ENCODE results near the gene SPA17.

The SPA17 gene

DNA sequence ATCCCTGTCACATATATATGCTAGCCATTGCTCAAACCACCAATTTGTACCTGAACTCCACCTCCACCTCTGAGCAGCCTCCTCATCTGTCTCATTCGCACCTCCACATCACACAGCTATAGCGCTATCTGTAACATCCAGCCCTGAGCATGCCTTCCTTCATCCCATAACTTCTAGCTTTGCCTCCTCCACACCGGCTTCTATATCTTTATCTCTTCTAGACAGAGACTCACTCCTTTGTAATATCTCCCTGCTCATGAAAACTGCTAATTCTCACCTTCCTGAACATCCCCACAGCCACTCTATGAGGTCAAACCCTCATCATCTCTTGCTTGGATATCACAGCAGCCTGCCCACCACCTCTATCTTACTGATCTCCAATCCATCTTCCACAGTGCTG, 6.1 kb upstream of the SPA17 start:
- CTCF ChIA-PET, result interaction anchor here (1.0 to 1.9 kb wide), 7 partner anchors 23 to 202 kb away, joined by 3 to 12 read pairs (median 3); partner anchors contain the start of gene ESAM
- POLR2A ChIA-PET, result no interaction called here
- H3K4me3 ChIP-seq (ENCODE audit: low read depth, low read length), result no peak overlapping the region
- DNase-seq (ENCODE audit: low read depth, low spot score), result no peak
- TF ChIP-seq, protein P1, sequence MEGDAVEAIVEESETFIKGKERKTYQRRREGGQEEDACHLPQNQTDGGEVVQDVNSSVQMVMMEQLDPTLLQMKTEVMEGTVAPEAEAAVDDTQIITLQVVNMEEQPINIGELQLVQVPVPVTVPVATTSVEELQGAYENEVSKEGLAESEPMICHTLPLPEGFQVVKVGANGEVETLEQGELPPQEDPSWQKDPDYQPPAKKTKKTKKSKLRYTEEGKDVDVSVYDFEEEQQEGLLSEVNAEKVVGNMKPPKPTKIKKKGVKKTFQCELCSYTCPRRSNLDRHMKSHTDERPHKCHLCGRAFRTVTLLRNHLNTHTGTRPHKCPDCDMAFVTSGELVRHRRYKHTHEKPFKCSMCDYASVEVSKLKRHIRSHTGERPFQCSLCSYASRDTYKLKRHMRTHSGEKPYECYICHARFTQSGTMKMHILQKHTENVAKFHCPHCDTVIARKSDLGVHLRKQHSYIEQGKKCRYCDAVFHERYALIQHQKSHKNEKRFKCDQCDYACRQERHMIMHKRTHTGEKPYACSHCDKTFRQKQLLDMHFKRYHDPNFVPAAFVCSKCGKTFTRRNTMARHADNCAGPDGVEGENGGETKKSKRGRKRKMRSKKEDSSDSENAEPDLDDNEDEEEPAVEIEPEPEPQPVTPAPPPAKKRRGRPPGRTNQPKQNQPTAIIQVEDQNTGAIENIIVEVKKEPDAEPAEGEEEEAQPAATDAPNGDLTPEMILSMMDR (IDR thresholded peaks at IDR 0.05; ENCODE audit: insufficient read depth, low read length, missing control alignments), result no peak

DNA sequence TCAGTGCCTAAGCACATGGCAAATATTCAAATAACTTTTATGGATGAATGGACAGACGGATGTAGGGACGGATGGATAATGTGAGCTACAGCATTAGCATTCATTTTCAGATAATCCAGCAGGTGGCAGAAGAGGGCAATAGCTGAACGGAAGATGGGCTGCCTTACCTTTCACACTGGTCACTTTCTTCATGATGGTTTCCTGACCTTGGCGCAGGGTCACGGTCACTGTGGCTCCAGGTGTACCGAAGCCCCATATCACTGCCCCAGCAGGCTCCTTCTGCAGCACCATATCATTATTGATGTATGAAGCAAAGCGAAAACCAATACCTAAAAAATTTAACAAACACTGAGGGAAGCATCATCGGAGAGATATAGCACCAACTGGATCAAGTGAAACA, 4.5 kb upstream of the SPA17 start:
- CTCF ChIA-PET, result interaction anchor here (0.7 to 6.2 kb wide), 37 partner anchors 10 to 207 kb away, joined by 3 to 176 read pairs (median 6); partner anchors contain the start of genes ESAM, MSANTD2, NRGN and ROBO3
- POLR2A ChIA-PET, result interaction anchor here (0.7 kb wide), 1 partner anchor 207 kb away, joined by 3 read pairs; no protein-coding TSS in a partner anchor
- no peak for DNase-seq (ENCODE audit: low read depth, low spot score)

GRCh38 chr11:124670732-124671131, 3.0 kb upstream of the SPA17 start:
- no peak overlapping the region for H3K4me3 ChIP-seq (ENCODE audit: low read depth, low read length)
- no peak for DNase-seq (ENCODE audit: low read depth, low spot score)
- CTCF ChIA-PET, result interaction anchor here (0.9 to 6.2 kb wide), 28 partner anchors 11 to 227 kb away, joined by 3 to 176 read pairs (median 12); partner anchors contain the start of genes ESAM, MSANTD2, NRGN and ROBO3

More for the DNA sequence above, 4.5 kb upstream of the SPA17 start:
- TF ChIP-seq, protein P1 (IDR thresholded peaks at IDR 0.05; ENCODE audit: insufficient read depth, low read length, missing control alignments), result peak; percentile 71
- H3K4me3 ChIP-seq (ENCODE audit: low read depth, low read length), result no peak overlapping the region

DNA sequence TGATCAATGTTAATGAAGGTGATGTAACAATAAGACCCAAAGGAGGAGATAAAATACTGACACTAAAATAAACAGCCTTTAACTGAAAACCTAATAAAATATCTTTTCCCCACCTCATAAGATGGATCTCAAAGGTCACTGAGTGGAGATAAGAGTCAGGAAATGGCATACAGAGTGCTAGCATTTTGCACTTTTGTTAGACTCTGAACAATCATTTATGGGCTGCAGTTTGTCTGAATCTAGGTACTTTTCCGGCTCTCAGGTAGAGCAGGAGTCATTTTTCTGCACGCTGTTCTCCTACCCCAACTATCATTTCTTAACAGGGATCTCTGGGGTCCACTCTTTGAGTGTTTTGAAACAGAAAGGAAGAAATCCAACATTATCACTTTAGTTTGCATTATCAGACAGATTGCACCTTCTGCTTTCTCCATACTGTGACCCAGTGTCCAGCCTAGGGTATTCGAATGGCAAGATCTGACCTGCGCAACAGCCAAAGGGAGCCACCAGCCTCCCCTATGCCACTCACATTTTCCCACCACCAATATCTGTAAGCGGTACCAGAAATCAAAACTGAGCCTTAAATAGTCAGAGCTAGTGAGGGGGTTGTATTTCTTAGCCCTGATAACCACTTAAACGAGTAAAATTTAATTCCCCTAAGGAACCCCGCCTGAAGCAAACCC, 1.0 kb upstream of the SPA17 start:
- ChIA-PET POLR2A (interaction anchor here (0.6 to 1.1 kb wide), 2 partner anchors 29 to 228 kb away, joined by 3 read pairs; no protein-coding TSS in a partner anchor), CTCF (interaction anchor here (0.9 to 6.2 kb wide), 11 partner anchors 13 to 194 kb away, joined by 3 to 176 read pairs (median 37); partner anchors contain the start of genes ESAM and ROBO3)
- TF ChIP-seq, protein P1 (IDR thresholded peaks at IDR 0.05; ENCODE audit: insufficient read depth, low read length, missing control alignments), result no peak
- DNase-seq (ENCODE audit: low read depth, low spot score), result no peak
- H3K4me3 ChIP-seq (ENCODE audit: low read depth, low read length), result peak overlapping the region; percentile 79

More at GRCh38 chr11:124670732-124671131, 3.0 kb upstream of the SPA17 start:
- TF ChIP-seq, protein P1 (IDR thresholded peaks at IDR 0.05; ENCODE audit: insufficient read depth, low read length, missing control alignments), result no peak
- POLR2A ChIA-PET, result no interaction called here

DNA sequence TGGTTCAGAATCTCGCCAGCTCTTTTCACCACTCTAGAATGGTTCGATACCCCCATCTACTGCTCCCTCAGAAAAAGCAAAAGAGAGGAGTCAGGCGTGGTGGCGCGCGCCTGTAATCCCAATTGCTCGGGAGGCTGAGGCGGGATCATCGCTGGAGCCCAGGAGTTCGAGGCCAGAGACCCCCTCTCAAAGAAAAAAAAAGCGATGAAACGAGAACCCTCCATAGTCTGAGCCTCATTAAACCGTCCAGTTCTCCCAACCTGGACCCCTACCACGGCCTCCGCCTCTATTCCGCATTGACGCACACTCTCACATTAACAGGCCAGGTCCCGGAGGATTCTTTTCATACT, 439 bp downstream of the SPA17 start:
- DNase-seq (ENCODE audit: low read depth, low spot score), result no peak
- TF ChIP-seq, protein P1 (IDR thresholded peaks at IDR 0.05; ENCODE audit: insufficient read depth, low read length, missing control alignments), result no peak
- ChIA-PET CTCF (interaction anchor here (1.4 to 6.2 kb wide), 4 partner anchors 74 to 192 kb away, joined by 4 to 176 read pairs (median 34); partner anchors contain the start of gene ROBO3), POLR2A (interaction anchor here (0.8 to 1.0 kb wide), 2 partner anchors 25 to 40 kb away, joined by 3 read pairs; no protein-coding TSS in a partner anchor)
- peak overlapping the region; percentile 79 for H3K4me3 ChIP-seq (ENCODE audit: low read depth, low read length)

GRCh38 chr11:124674571-124674970, 867 bp downstream of the SPA17 start:
- peak overlapping the region; percentile 79 for H3K4me3 ChIP-seq (ENCODE audit: low read depth, low read length)
- ChIA-PET POLR2A (interaction anchor here (0.8 kb wide), 1 partner anchor 25 kb away, joined by 3 read pairs; no protein-coding TSS in a partner anchor), CTCF (interaction anchor here (0.8 to 6.2 kb wide), 5 partner anchors 26 to 192 kb away, joined by 3 to 176 read pairs (median 17); partner anchors contain the start of gene ROBO3)
- DNase-seq (ENCODE audit: low read depth, low spot score), result no peak
- TF ChIP-seq, protein P1 (IDR thresholded peaks at IDR 0.05; ENCODE audit: insufficient read depth, low read length, missing control alignments), result no peak

Data from AG04449 (cell line).